ENCODE results near the gene HMGXB3.

Gene HMGXB3

DNA sequence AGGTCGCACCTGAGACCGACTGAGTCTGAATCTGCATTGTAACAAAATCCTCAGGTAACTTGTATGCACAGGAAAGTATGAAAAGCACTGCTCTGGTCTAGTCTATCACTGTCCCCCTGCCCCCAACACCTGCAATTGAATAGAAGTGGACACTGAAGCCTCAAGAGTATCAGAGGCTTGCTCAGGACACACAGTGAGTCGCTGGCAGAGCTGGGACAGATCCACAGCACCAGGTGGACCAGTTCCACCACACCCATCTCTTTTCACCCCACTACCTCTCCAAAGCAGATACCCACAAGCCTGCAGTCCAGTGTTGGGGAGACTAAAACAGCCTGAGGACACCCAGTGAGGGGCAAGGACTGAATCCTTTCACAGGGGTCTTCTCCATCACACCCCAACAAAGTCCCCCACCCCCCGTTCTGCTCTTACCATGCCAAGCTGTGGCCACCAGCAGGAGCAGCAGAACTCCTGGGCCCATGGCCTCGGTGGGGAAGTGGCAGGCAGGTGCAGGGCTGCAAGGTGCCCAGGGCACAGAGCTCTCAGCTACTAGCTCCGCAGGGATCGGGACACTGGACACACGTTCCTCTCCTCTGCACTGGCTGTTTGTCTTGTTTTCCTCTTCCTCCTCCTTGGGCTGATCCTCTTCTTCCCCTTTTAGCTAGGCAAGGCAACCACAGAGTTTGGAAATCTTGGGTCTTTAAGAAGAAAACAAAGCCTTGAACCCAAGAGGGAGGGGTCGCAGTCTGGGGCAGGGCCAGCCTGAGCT lies 85.6 kb downstream of the HMGXB3 start, which contains the start of gene CSF1R:
Gene CSF1R (minus strand): TSS at position 605 of the 766 bp plus-strand sequence. CDS start 127 bp downstream, at position 478.
- no peak for DNase-seq (ENCODE audit: low read depth)

DNA sequence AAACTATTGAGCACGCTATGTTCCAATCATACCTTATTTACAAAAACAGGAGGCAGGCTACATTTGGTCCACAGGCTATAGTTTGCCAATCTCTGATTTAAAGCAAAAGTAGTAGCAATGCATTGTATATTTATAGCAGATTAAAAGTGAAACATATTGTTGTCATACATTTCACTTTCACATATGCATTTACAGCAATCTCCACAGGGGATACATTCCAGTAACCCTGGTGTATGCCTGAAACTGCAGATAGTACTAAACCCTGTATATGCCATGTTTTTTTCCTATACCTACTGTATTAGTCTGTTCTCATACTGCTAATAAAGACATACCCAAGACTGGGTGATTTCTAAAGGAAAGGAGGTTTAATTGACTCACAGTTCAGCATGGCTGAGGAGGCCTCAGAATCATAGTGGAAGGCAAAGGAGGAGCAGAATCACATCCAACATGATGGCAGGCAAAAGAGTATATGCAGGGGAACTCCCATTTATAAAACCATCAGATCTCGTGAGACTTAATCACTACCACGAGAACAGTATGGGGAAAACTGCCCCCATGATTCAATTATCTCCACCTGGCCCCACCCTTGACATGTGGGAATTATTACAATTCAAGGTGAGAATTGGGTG lies 91.7 kb downstream of the HMGXB3 start:
- no peak for DNase-seq (ENCODE audit: low read depth)

GRCh38 chr5:150097152-150097551 lies 96.6 kb downstream of the HMGXB3 start:
- no peak for DNase-seq (ENCODE audit: low read depth)

GRCh38 chr5:150101023-150101422 lies 100.5 kb downstream of the HMGXB3 start:
- no peak for DNase-seq (ENCODE audit: low read depth)

All from iris pigment epithelial cell (primary cell).